ENCODE results near the gene KLHDC4. TPM values are rescaled to one million over a fixed set of nuclear protein-coding genes. Genes with fewer than 3 reads are reported as not detected.

Gene KLHDC4
- total and polyA plus RNA-seq, 12 donors: 7.8 to 31.7 (median 13.5) TPM

DNA sequence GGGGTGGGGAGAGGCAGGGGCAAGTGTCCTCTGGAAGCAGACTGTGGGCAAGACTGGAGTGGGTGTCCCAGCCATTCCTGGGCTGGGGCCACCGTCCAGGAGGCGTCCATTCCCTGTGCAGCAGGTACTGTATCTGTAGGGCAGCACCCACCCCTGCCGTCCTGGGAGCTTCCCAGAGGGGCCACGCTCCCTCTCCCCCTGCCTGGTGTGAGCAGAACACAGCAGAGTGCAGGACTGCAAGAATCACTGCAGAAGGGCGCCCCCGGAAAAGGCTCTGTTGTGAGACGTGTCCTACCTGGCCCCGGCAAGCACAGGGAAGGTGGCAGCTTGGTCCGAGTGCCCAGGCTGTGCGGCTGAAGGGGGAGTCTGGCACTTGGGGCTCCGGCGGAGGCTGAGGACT, 70.3 kb downstream of the KLHDC4 start:
- H3K27me3 ChIP-seq: peaks cover 0 to 9% (median 0%) of the 10 kb centered on the region in 7 donors
- TF ChIP-seq, protein P1, sequence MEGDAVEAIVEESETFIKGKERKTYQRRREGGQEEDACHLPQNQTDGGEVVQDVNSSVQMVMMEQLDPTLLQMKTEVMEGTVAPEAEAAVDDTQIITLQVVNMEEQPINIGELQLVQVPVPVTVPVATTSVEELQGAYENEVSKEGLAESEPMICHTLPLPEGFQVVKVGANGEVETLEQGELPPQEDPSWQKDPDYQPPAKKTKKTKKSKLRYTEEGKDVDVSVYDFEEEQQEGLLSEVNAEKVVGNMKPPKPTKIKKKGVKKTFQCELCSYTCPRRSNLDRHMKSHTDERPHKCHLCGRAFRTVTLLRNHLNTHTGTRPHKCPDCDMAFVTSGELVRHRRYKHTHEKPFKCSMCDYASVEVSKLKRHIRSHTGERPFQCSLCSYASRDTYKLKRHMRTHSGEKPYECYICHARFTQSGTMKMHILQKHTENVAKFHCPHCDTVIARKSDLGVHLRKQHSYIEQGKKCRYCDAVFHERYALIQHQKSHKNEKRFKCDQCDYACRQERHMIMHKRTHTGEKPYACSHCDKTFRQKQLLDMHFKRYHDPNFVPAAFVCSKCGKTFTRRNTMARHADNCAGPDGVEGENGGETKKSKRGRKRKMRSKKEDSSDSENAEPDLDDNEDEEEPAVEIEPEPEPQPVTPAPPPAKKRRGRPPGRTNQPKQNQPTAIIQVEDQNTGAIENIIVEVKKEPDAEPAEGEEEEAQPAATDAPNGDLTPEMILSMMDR (IDR thresholded peaks at IDR 0.05): no peak
- 93% methylated on average over 12 of the region's 12 CpGs for WGBS, 2 donors

GRCh38 chr16:87694441-87695125, 71.2 kb downstream of the KLHDC4 start:
- Histone ChIP-seq H3K36me3 (peaks cover 0 to 18% (median 0%) of the 10 kb centered on the region in 9 donors), H3K4me1 (peaks cover 0 to 10% (median 0%) of the 10 kb centered on the region in 9 donors), H3K27me3 (peaks cover 0 to 18% (median 0%) of the 10 kb centered on the region in 7 donors), H3K4me3 (no peak overlapping the region), H3K27ac (no peak overlapping the region), H3K9me3 (no peaks in the 10 kb centered on the region)
- 89 to 90% methylated on average over 20 of the region's 20 CpGs for WGBS, 2 donors
- intact Hi-C loops (cut with DNase I): no loop called here
- ATAC-seq (no peak), DNase-seq (no peak)
- TF ChIP-seq, protein P1 (IDR thresholded peaks at IDR 0.05): no peak

More for the DNA sequence above, 70.3 kb downstream of the KLHDC4 start:
- Histone ChIP-seq H3K27ac (no peak overlapping the region), H3K36me3 (peaks cover 0 to 23% (median 0%) of the 10 kb centered on the region in 9 donors), H3K9me3 (no peaks in the 10 kb centered on the region), H3K4me1 (peaks cover 0 to 10% (median 0%) of the 10 kb centered on the region in 9 donors), H3K4me3 (no peak overlapping the region)
- ATAC-seq (no peak), DNase-seq (no peak)
- intact Hi-C loops (cut with DNase I): no loop called here

GRCh38 chr16:87693827-87694226, 72.0 kb downstream of the KLHDC4 start:
- ATAC-seq (no peak), DNase-seq (no peak)
- 91 to 93% methylated on average over 16 of the region's 16 CpGs for WGBS, 2 donors
- no peak overlapping the region for H3K4me3 ChIP-seq
- H3K9me3 ChIP-seq: no peaks in the 10 kb centered on the region
- peaks cover 0 to 10% (median 0%) of the 10 kb centered on the region in 9 donors for H3K4me1 ChIP-seq
- no peak overlapping the region for H3K27ac ChIP-seq
- H3K27me3 ChIP-seq: peaks cover 0 to 25% (median 1%) of the 10 kb centered on the region in 7 donors
- H3K36me3 ChIP-seq: peaks cover 0 to 11% (median 0%) of the 10 kb centered on the region in 9 donors
- intact Hi-C loops (cut with DNase I): no loop called here
- TF ChIP-seq, protein P1 (IDR thresholded peaks at IDR 0.05): no peak

GRCh38 chr16:87692756-87693155, 73.0 kb downstream of the KLHDC4 start:
- H3K27me3 ChIP-seq: peaks cover 0 to 35% (median 8%) of the 10 kb centered on the region in 7 donors
- 86 to 89% methylated on average over 12 of the region's 12 CpGs for WGBS, 2 donors
- DNase-seq (no peak), ATAC-seq (no peak)
- H3K9me3 ChIP-seq: no peaks in the 10 kb centered on the region
- H3K27ac ChIP-seq: no peak overlapping the region
- H3K4me1 ChIP-seq: peaks cover 0 to 10% (median 0%) of the 10 kb centered on the region in 9 donors
- intact Hi-C loops (cut with DNase I): no loop called here
- no peak overlapping the region for H3K4me3 ChIP-seq
- TF ChIP-seq, protein P1 (IDR thresholded peaks at IDR 0.05): no peak
- H3K36me3 ChIP-seq: peaks cover 0 to 8% (median 0%) of the 10 kb centered on the region in 9 donors

Data from heart right ventricle (tissue), 16 donors.